Endothelial cell of umbilical vein (primary cell): ENCODE results near the gene RGP1. TPM values are rescaled to one million over a fixed set of nuclear protein-coding genes. Genes with fewer than 3 reads are reported as not detected.
A peak's percentile ranks its signal among the peaks of the same experiment; 100 is the strongest.

Experiments used
- BruUV-seq: library from RNA; stranded (reverse); fragments of 400-500 nt; replicated peaks from 2 replicates; lab custom pipeline; 2021; lab: Mats Ljungman, UMichigan
- CTCF ChIA-PET: fragments of 300-600, 350-600 bp; sonication (Branson Sonifier 250); formaldehyde crosslinking; loops from one replicate; lab custom pipeline; 2021; ENCODE audit warnings: antibody characterized with exemption, inconsistent platforms; lab: Charles Lee
- POLR2A ChIA-PET: fragments of 300-600, 350-600 bp; sonication (Branson Sonifier 250); formaldehyde crosslinking; loops from one replicate; lab custom pipeline; 2021; ENCODE audit warnings: antibody characterized with exemption, inconsistent platforms; lab: Charles Lee
- DNase-seq: peaks from one replicate; pipeline ENCODE4 v3.0.0-alpha.2; 2011; ENCODE audit warnings: low read depth, low spot score
- FAIRE-seq: peaks from 2 replicates; lab custom pipeline; 2011; peaks lifted over from hg19 to GRCh38; lab: Jason Lieb, UNC
- H2AFZ ChIP-seq: 2 replicates; pipeline ENCODE4 v1.6.0; 2012; ENCODE audit warnings: low read depth, low read length, control low read depth, inconsistent platforms
- H3K27ac ChIP-seq: 2 replicates; pipeline ENCODE4 v1.5.1; 2011; ENCODE audit warnings: low read depth, mild to moderate bottlenecking, control low read depth, low read length, moderate library complexity; ENCODE audit not compliant: insufficient read depth
- H3K27me3 ChIP-seq, 2 experiments: 2 replicates each; pipeline versions ENCODE4 v1.6.0 to v1.6.1; 2011; ENCODE audit warnings: low read length in 2 of 2, mixed read lengths in 1 of 2; ENCODE audit not compliant: control insufficient read depth in 2 of 2, insufficient read depth in 2 of 2
- H3K36me3 ChIP-seq, 2 experiments: 2 replicates in 1 of 2; 3 replicates in 1 of 2; pipeline ENCODE4 v1.5.1; 2011; ENCODE audit warnings: low read length in 2 of 2, mild to moderate bottlenecking in 1 of 2, moderate library complexity in 1 of 2; ENCODE audit not compliant: control insufficient read depth in 2 of 2, insufficient read depth in 2 of 2; ENCODE audit errors: extremely low read depth in 1 of 2
- H3K4me1 ChIP-seq: 3 replicates; pipeline ENCODE4 v1.5.1; 2011; ENCODE audit warnings: mild to moderate bottlenecking, low read length; ENCODE audit not compliant: control insufficient read depth, insufficient read depth; ENCODE audit errors: extremely low read depth
- H3K4me2 ChIP-seq: 2 replicates; pipeline ENCODE4 v1.6.1; 2011; ENCODE audit warnings: low read length, control low read depth, mixed read lengths; ENCODE audit not compliant: insufficient read depth
- H3K4me3 ChIP-seq, 3 experiments: fragments of 200-600 bp in 1 of 3; sonication (generic), shearing (Covaris generic) in 1 of 3; replicated peaks in 1 of 3; 2 replicates each; pipeline ENCODE4 v1.5.1; 2011 to 2016; ENCODE audit warnings: control low read depth in 3 of 3, low read length in 3 of 3, mild to moderate bottlenecking in 2 of 3, inconsistent platforms in 1 of 3, low read depth in 1 of 3, moderate library complexity in 1 of 3; ENCODE audit not compliant: insufficient read depth in 1 of 3
- H3K79me2 ChIP-seq: 2 replicates; pipeline ENCODE4 v1.6.0; 2012; ENCODE audit warnings: low read length, inconsistent platforms; ENCODE audit not compliant: control insufficient read depth, insufficient read depth
- H3K9ac ChIP-seq: replicated peaks from 2 replicates; pipeline ENCODE3; 2011; ENCODE audit warnings: low read length, control low read depth; ENCODE audit not compliant: insufficient read depth; ENCODE audit errors: extremely low read depth
- H3K9me1 ChIP-seq: replicated peaks from 3 replicates; pipeline ENCODE4 v1.6.0; 2011; ENCODE audit warnings: mild to moderate bottlenecking, low read length; ENCODE audit not compliant: control insufficient read depth, insufficient read depth; ENCODE audit errors: extremely low read depth
- H3K9me3 ChIP-seq: replicated peaks from 2 replicates; pipeline ENCODE4 v1.5.1; 2012; ENCODE audit warnings: low read length, inconsistent platforms; ENCODE audit not compliant: control insufficient read depth, insufficient read depth
- H4K20me1 ChIP-seq: replicated peaks from 2 replicates; pipeline ENCODE3; 2011; ENCODE audit warnings: mild to moderate bottlenecking, low read length; ENCODE audit not compliant: control insufficient read depth, insufficient read depth; ENCODE audit errors: extremely low read depth
- CTCF ChIP-seq, 2 donors: IDR thresholded peaks; 1 replicate in 1 of 2; 2 replicates in 1 of 2; pipeline ENCODE4 v1.5.1; 2011; ENCODE audit warnings: low read length in 2 of 2, mild to moderate bottlenecking in 2 of 2, moderate library complexity in 2 of 2, control low read depth in 1 of 2, inconsistent platforms in 1 of 2, low read depth in 1 of 2; ENCODE audit not compliant: insufficient read depth in 1 of 2; ENCODE audit errors: extremely low read depth in 1 of 2
- EZH2 ChIP-seq: IDR thresholded peaks from 2 replicates; pipeline ENCODE4 v1.6.1; 2012; ENCODE audit warnings: borderline replicate concordance, low read depth, mild to moderate bottlenecking, moderate library complexity, low read length, inconsistent platforms; ENCODE audit not compliant: severe bottlenecking
- GATA2 ChIP-seq: IDR thresholded peaks from 2 replicates; pipeline ENCODE4 v1.7.0; 2011; ENCODE audit warnings: low read depth, mild to moderate bottlenecking, moderate library complexity, mixed read lengths, low read length; ENCODE audit not compliant: insufficient read length, insufficient read depth
- JUN ChIP-seq: IDR thresholded peaks from 2 replicates; pipeline ENCODE4 v1.6.1; 2011; ENCODE audit warnings: borderline replicate concordance, low read depth; ENCODE audit not compliant: insufficient read length, insufficient read depth
- MAX ChIP-seq: IDR thresholded peaks from 2 replicates; pipeline ENCODE4 v1.6.1; 2011; ENCODE audit not compliant: insufficient read depth, insufficient read length
- MYC ChIP-seq: IDR thresholded peaks from one replicate; pipeline ENCODE4 v1.6.1; 2011; ENCODE audit warnings: mild to moderate bottlenecking, low read depth, low read length
- POLR2A ChIP-seq: IDR thresholded peaks from 2 replicates; pipeline ENCODE4 v1.6.1; 2012; ENCODE audit warnings: low read depth, mild to moderate bottlenecking, control low read depth, low read length
- POLR2AphosphoS5 ChIP-seq: IDR thresholded peaks from 2 replicates; pipeline ENCODE4 v1.6.1; 2012; ENCODE audit warnings: low read depth, mild to moderate bottlenecking, control low read depth, low read length, moderate library complexity; ENCODE audit not compliant: insufficient read depth
- dilution Hi-C: fragments of 300-500 bp; cut with MboI; formaldehyde crosslinking; loops from one replicate; pipeline ENCODE4 v1.15.0; 2019; ENCODE audit warnings: low sequenced_read_pairs; ENCODE audit not compliant: extremely low pct_ligation_motif_present
- intact Hi-C: fragments of 100-400 bp; cut with micrococcal nuclease; formaldehyde crosslinking; loops from one replicate; pipeline ENCODE4 v1.10.0; 2022
- polyA plus RNA-seq, 4 experiments: library from polyadenylated mRNA; depleted of rRNA in 3 of 4; stranded (reverse) in 3 of 4; unstranded in 1 of 4; fragments of >200 nt; gene quantifications; 2 replicates each; pipeline versions ENCODE4 v1.2.1 to v1.2.3, GENCODE V29; 2011 to 2012; ENCODE audit warnings: missing spikeins in 1 of 4
- total RNA-seq: library from RNA; stranded (reverse); gene quantifications from 2 replicates; pipeline ENCODE4 v1.2.3, GENCODE V29; 2021

Gene RGP1
- total and polyA plus RNA-seq, 2 donors (not counting 3 experiments of a cell fraction or from before 2014, with no cell fraction given), result 15.0 to 29.0 TPM

DNA sequence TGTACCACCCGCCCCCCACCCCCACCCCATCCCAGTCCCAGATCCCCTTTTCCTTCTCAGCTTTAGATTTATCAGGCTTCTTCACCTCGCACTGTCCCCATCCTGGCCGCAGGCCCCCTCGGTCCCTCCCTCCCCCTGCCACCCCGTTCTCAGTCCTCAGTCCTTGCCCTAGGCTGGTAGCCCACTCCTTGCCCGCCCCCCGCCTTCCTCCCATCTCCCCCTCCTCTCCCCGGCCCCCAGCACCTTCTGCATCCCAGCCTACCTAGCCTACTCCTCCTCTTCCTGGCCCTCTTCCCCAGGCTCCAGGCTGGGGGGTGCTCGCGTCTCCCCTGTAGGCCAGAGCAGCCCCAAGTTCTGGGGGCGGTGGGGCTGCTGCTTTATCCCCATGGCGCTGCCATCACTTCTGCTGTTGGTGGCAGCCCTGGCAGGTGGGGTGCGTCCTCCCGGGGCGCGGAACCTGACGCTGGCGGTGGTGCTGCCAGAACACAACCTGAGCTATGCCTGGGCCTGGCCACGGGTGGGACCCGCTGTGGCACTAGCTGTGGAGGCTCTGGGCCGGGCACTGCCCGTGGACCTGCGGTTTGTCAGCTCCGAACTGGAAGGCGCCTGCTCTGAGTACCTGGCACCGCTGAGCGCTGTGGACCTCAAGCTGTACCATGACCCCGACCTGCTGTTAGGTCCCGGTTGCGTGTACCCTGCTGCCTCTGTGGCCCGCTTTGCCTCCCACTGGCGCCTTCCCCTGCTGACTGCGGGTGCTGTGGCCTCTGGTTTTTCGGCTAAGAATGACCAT lies 43.1 kb downstream of the RGP1 start:
- Histone ChIP-seq H3K27ac (no peak overlapping the region), H3K9me3 (no peaks in the 10 kb centered on the region), H3K79me2 (peaks cover 7% of the 10 kb centered on the region), H3K9me1 (no peaks in the 10 kb centered on the region), H3K4me2 (no peak overlapping the region), H3K36me3 (no peaks in the 10 kb centered on the region), H2AFZ (peak overlapping the region; percentile 76), H3K4me1 (peaks cover 30% of the 10 kb centered on the region), H3K4me3 (peak overlapping the region in 1 of 3 experiments; percentile 36), H4K20me1 (no peaks in the 10 kb centered on the region), H3K9ac (no peak overlapping the region), H3K27me3 (no peaks in the 10 kb centered on the region)
- CTCF ChIA-PET, result interaction anchor here (0.7 to 6.5 kb wide), 10 partner anchors 20 to 154 kb away, joined by 3 to 277 read pairs (median 6); partner anchors contain the start of genes FAM221B, GBA2, HINT2 and MSMP
- FAIRE-seq (no peak), DNase-seq (no peak)
- no peak for TF ChIP-seq POLR2AphosphoS5
- TF ChIP-seq MAX, result no peak
- no peak for TF ChIP-seq CTCF (IDR thresholded peaks at IDR 0.05; ENCODE audit: extremely low read depth in 1 of 2, insufficient read depth in 1 of 2, low read depth in 1 of 2, low read length in 2 of 2)
- no peak for TF ChIP-seq EZH2
- no peak for TF ChIP-seq GATA2
- no peak for TF ChIP-seq JUN
- TF ChIP-seq MYC, result no peak
- TF ChIP-seq POLR2A, result no peak
- POLR2A ChIA-PET, result no interaction called here
- BruUV-seq, result TSS peak; percentile 24
- dilution Hi-C loops, result no loop called here
- intact Hi-C loops, result no loop called here
